GM18499 (cell line): ENCODE measurements around the gene ARF5.
A peak's percentile ranks its signal among the peaks of the same experiment; 100 is the strongest.

ENCODE experiments used
- ATAC-seq: cut with Tn5 transposase; IDR thresholded peaks from one replicate; pipeline ENCODE4 v1.9.1; 2021; ENCODE audit warnings: moderate number of reproducible peaks; ENCODE audit not compliant: insufficient read depth, unreplicated experiment

Gene ARF5

GRCh38 chr7:127587663-127588018 lies 570 bp upstream of the ARF5 start:
- no peak for ATAC-seq

- ATAC-seq: peak; percentile 0
Observed at GRCh38 chr7:127588697-127589482, 679 bp downstream of the ARF5 start.

- no peak for ATAC-seq
Observed at GRCh38 chr7:127589896-127590295, 1.7 kb downstream of the ARF5 start.

GRCh38 chr7:127591189-127591588 lies 3.0 kb downstream of the ARF5 start:
- no peak for ATAC-seq

- no peak for ATAC-seq
Observed at GRCh38 chr7:127591591-127591990, 3.4 kb downstream of the ARF5 start.

GRCh38 chr7:127592550-127592949 lies 4.3 kb downstream of the ARF5 start:
- no peak for ATAC-seq

GRCh38 chr7:127594490-127594889 lies 6.3 kb downstream of the ARF5 start:
- ATAC-seq: no peak

GRCh38 chr7:127595737-127596136 lies 7.5 kb downstream of the ARF5 start:
- no peak for ATAC-seq

- no peak for ATAC-seq
Observed at GRCh38 chr7:127598318-127598717, 10.1 kb downstream of the ARF5 start.

GRCh38 chr7:127600885-127601284 lies 12.7 kb downstream of the ARF5 start:
- ATAC-seq: no peak

- ATAC-seq: no peak
Observed at GRCh38 chr7:127608446-127608845, 20.2 kb downstream of the ARF5 start.

- ATAC-seq: no peak
Observed at GRCh38 chr7:127609297-127609696, 21.1 kb downstream of the ARF5 start.

- no peak for ATAC-seq
Observed at GRCh38 chr7:127612263-127612662, 24.1 kb downstream of the ARF5 start.

GRCh38 chr7:127616724-127617123 lies 28.5 kb downstream of the ARF5 start:
- ATAC-seq: no peak

GRCh38 chr7:127618042-127618441 lies 29.8 kb downstream of the ARF5 start, which contains the start of gene PAX4:
TSS of gene PAX4 (minus strand) at chr7:127618142. CDS start at chr7:127615928, 2,214 bp downstream.
- ATAC-seq: no peak

- no peak for ATAC-seq
Observed at GRCh38 chr7:127618775-127619174, 30.6 kb downstream of the ARF5 start.

- no peak for ATAC-seq
Observed at GRCh38 chr7:127619681-127620405, 31.6 kb downstream of the ARF5 start.

GRCh38 chr7:127620406-127621233 lies 32.4 kb downstream of the ARF5 start:
- no peak for ATAC-seq

- ATAC-seq: no peak
Observed at GRCh38 chr7:127625331-127625730, 37.1 kb downstream of the ARF5 start.

GRCh38 chr7:127628445-127628844 lies 40.2 kb downstream of the ARF5 start:
- ATAC-seq: no peak
